ENCODE data around the gene ERBB3.

- TF ChIP-seq CTCF (conservative IDR thresholded peaks at IDR 0.05; ENCODE audit: low read length): no peak
- TF ChIP-seq EZH2phosphoT487 (IDR thresholded peaks at IDR 0.05; ENCODE audit: borderline replicate concordance, low read depth, low read length): no peak
Observed at GRCh38 chr12:56097738-56098137, 17.8 kb downstream of the ERBB3 start.
